ENCODE results near the gene PLCB3. TPM values are rescaled to one million over a fixed set of nuclear protein-coding genes. Genes with fewer than 3 reads are reported as not detected.

The PLCB3 gene
- total RNA-seq, 2 experiments from 2014 or later: 4.4 to 4.7 TPM

GRCh38 chr11:64254326-64254725 is 3.0 kb downstream of the PLCB3 start:
- CTCF ChIA-PET: no interaction called here
- H3K36me3 Mint-ChIP-seq (ENCODE audit: low read depth): peaks cover under 1% of the 10 kb centered on the region
- no peak for DNase-seq
- no peak overlapping the region for H3K4me3 Mint-ChIP-seq
- no peaks in the 10 kb centered on the region for H3K9me3 Mint-ChIP-seq
- H3K4me1 Mint-ChIP-seq (ENCODE audit: low read depth): peaks cover 14% of the 10 kb centered on the region
- intact Hi-C loops (cut with micrococcal nuclease): no loop called here
- H3K27me3 Mint-ChIP-seq (ENCODE audit: low read depth): no peaks in the 10 kb centered on the region
- no peak overlapping the region for H3K27ac Mint-ChIP-seq

GRCh38 chr11:64255135-64256128 is 4.1 kb downstream of the PLCB3 start:
- peaks cover 16% of the 10 kb centered on the region for H3K4me1 Mint-ChIP-seq (ENCODE audit: low read depth)
- intact Hi-C loops (cut with micrococcal nuclease): no loop called here
- peaks cover 2% of the 10 kb centered on the region for H3K36me3 Mint-ChIP-seq (ENCODE audit: low read depth)

GRCh38 chr11:64256300-64256699 is 5.0 kb downstream of the PLCB3 start:
- H3K27me3 Mint-ChIP-seq (ENCODE audit: low read depth): no peaks in the 10 kb centered on the region
- H3K36me3 Mint-ChIP-seq (ENCODE audit: low read depth): peaks cover 2% of the 10 kb centered on the region
- no peak for DNase-seq
- H3K4me1 Mint-ChIP-seq (ENCODE audit: low read depth): peaks cover 14% of the 10 kb centered on the region
- no peaks in the 10 kb centered on the region for H3K9me3 Mint-ChIP-seq
- no peak overlapping the region for H3K4me3 Mint-ChIP-seq
- H3K27ac Mint-ChIP-seq: no peak overlapping the region
- intact Hi-C loops (cut with micrococcal nuclease): no loop called here
- CTCF ChIA-PET: interaction anchor here (1.3 kb wide), 1 partner anchor 42 kb away, joined by 4 read pairs; no protein-coding TSS in a partner anchor

More at GRCh38 chr11:64255135-64256128, 4.1 kb downstream of the PLCB3 start:
- Mint-ChIP-seq H3K4me3 (no peak overlapping the region), H3K9me3 (no peaks in the 10 kb centered on the region), H3K27me3 (ENCODE audit: low read depth) (no peaks in the 10 kb centered on the region), H3K27ac (no peak overlapping the region)
- CTCF ChIA-PET: interaction anchor here (1.3 kb wide), 1 partner anchor 43 kb away, joined by 4 read pairs; no protein-coding TSS in a partner anchor
- DNase-seq: no peak

- intact Hi-C loops (cut with micrococcal nuclease): no loop called here
- no peak for DNase-seq
- peaks cover 2% of the 10 kb centered on the region for H3K36me3 Mint-ChIP-seq (ENCODE audit: low read depth)
- H3K4me3 Mint-ChIP-seq: no peak overlapping the region
- H3K27ac Mint-ChIP-seq: no peak overlapping the region
- peaks cover 7% of the 10 kb centered on the region for H3K4me1 Mint-ChIP-seq (ENCODE audit: low read depth)
- CTCF ChIA-PET: no interaction called here
- no peaks in the 10 kb centered on the region for H3K9me3 Mint-ChIP-seq
- H3K27me3 Mint-ChIP-seq (ENCODE audit: low read depth): no peaks in the 10 kb centered on the region
Measured at GRCh38 chr11:64258356-64258755, 7.0 kb downstream of the PLCB3 start.

- CTCF ChIA-PET: no interaction called here
- intact Hi-C loops (cut with micrococcal nuclease): no loop called here
Measured at GRCh38 chr11:64258946-64259532, 7.7 kb downstream of the PLCB3 start.

GRCh38 chr11:64259533-64260067 is 8.3 kb downstream of the PLCB3 start:
- CTCF ChIA-PET: no interaction called here

More at GRCh38 chr11:64258946-64259532, 7.7 kb downstream of the PLCB3 start:
- no peaks in the 10 kb centered on the region for H3K9me3 Mint-ChIP-seq
- peaks cover 7% of the 10 kb centered on the region for H3K4me1 Mint-ChIP-seq (ENCODE audit: low read depth)
- peaks cover 2% of the 10 kb centered on the region for H3K36me3 Mint-ChIP-seq (ENCODE audit: low read depth)
- no peak overlapping the region for H3K27ac Mint-ChIP-seq
- no peak overlapping the region for H3K4me3 Mint-ChIP-seq
- no peak for DNase-seq
- H3K27me3 Mint-ChIP-seq (ENCODE audit: low read depth): no peaks in the 10 kb centered on the region

GRCh38 chr11:64260147-64260708 is 8.9 kb downstream of the PLCB3 start:
- no peaks in the 10 kb centered on the region for H3K9me3 Mint-ChIP-seq
- CTCF ChIA-PET: no interaction called here
- no peak overlapping the region for H3K4me3 Mint-ChIP-seq
- peaks cover 7% of the 10 kb centered on the region for H3K4me1 Mint-ChIP-seq (ENCODE audit: low read depth)
- DNase-seq: no peak
- no peaks in the 10 kb centered on the region for H3K27me3 Mint-ChIP-seq (ENCODE audit: low read depth)
- H3K36me3 Mint-ChIP-seq (ENCODE audit: low read depth): peaks cover 2% of the 10 kb centered on the region
- no peak overlapping the region for H3K27ac Mint-ChIP-seq
- intact Hi-C loops (cut with micrococcal nuclease): no loop called here

More at GRCh38 chr11:64259533-64260067, 8.3 kb downstream of the PLCB3 start:
- Mint-ChIP-seq H3K4me3 (no peak overlapping the region), H3K27me3 (ENCODE audit: low read depth) (no peaks in the 10 kb centered on the region), H3K27ac (no peak overlapping the region), H3K9me3 (no peaks in the 10 kb centered on the region), H3K36me3 (ENCODE audit: low read depth) (peaks cover 2% of the 10 kb centered on the region), H3K4me1 (ENCODE audit: low read depth) (peaks cover 7% of the 10 kb centered on the region)
- intact Hi-C loops (cut with micrococcal nuclease): no loop called here
- DNase-seq: no peak

GRCh38 chr11:64261556-64262080 is 10.3 kb downstream of the PLCB3 start:
- Mint-ChIP-seq H3K27me3 (ENCODE audit: low read depth) (no peaks in the 10 kb centered on the region), H3K27ac (no peak overlapping the region), H3K9me3 (no peaks in the 10 kb centered on the region), H3K4me1 (ENCODE audit: low read depth) (peaks cover 7% of the 10 kb centered on the region), H3K4me3 (no peak overlapping the region), H3K36me3 (ENCODE audit: low read depth) (peaks cover 2% of the 10 kb centered on the region)
- intact Hi-C loops (cut with micrococcal nuclease): no loop called here
- no peak for DNase-seq
- CTCF ChIA-PET: interaction anchor here (0.7 kb wide), 1 partner anchor 13 kb away, joined by 3 read pairs; no protein-coding TSS in a partner anchor

- H3K27ac Mint-ChIP-seq: no peak overlapping the region
- no peak overlapping the region for H3K4me3 Mint-ChIP-seq
- peaks cover 2% of the 10 kb centered on the region for H3K36me3 Mint-ChIP-seq (ENCODE audit: low read depth)
- CTCF ChIA-PET: interaction anchor here (0.6 to 1.6 kb wide), 2 partner anchors 10 to 47 kb away, joined by 3 to 4 read pairs; no protein-coding TSS in a partner anchor
- H3K4me1 Mint-ChIP-seq (ENCODE audit: low read depth): peaks cover 7% of the 10 kb centered on the region
- no peaks in the 10 kb centered on the region for H3K9me3 Mint-ChIP-seq
- no peaks in the 10 kb centered on the region for H3K27me3 Mint-ChIP-seq (ENCODE audit: low read depth)
- intact Hi-C loops (cut with micrococcal nuclease): no loop called here
- no peak for DNase-seq
Measured at GRCh38 chr11:64262271-64263002, 11.1 kb downstream of the PLCB3 start.

- Mint-ChIP-seq H3K27me3 (ENCODE audit: low read depth) (no peaks in the 10 kb centered on the region), H3K4me3 (no peak overlapping the region), H3K9me3 (no peaks in the 10 kb centered on the region), H3K4me1 (ENCODE audit: low read depth) (peaks cover 10% of the 10 kb centered on the region), H3K27ac (no peak overlapping the region), H3K36me3 (ENCODE audit: low read depth) (peaks cover 2% of the 10 kb centered on the region)
- intact Hi-C loops (cut with micrococcal nuclease): no loop called here
- CTCF ChIA-PET: interaction anchor here (0.6 to 1.6 kb wide), 2 partner anchors 11 to 46 kb away, joined by 3 to 4 read pairs; no protein-coding TSS in a partner anchor
- no peak for DNase-seq
Measured at GRCh38 chr11:64263021-64263946, 12.0 kb downstream of the PLCB3 start.

- DNase-seq: no peak
- intact Hi-C loops (cut with micrococcal nuclease): no loop called here
- H3K4me3 Mint-ChIP-seq: no peak overlapping the region
- H3K27me3 Mint-ChIP-seq (ENCODE audit: low read depth): no peaks in the 10 kb centered on the region
- H3K4me1 Mint-ChIP-seq (ENCODE audit: low read depth): peaks cover 13% of the 10 kb centered on the region
- peaks cover 2% of the 10 kb centered on the region for H3K36me3 Mint-ChIP-seq (ENCODE audit: low read depth)
- no peak overlapping the region for H3K27ac Mint-ChIP-seq
- CTCF ChIA-PET: interaction anchor here (1.6 kb wide), 1 partner anchor 11 kb away, joined by 4 read pairs; no protein-coding TSS in a partner anchor
- no peaks in the 10 kb centered on the region for H3K9me3 Mint-ChIP-seq
Measured at GRCh38 chr11:64263947-64264317, 12.6 kb downstream of the PLCB3 start.
